SK-N-SH treated with all-trans-retinoic acid at 6 μM for 48 hours (cell line): ENCODE results near the gene REV3L.

Experiments used
- BACH2 ChIP-seq: fragments of 250-450 bp; sonication (Bioruptor Pico); IDR thresholded peaks from 2 replicates; pipeline ENCODE4 v1.9.0; 2021; ENCODE audit warnings: mild to moderate bottlenecking, borderline replicate concordance
- CSDC2 ChIP-seq: fragments of 250-450 bp; sonication (Bioruptor Pico); IDR thresholded peaks from 2 replicates; pipeline ENCODE4 v1.5.0; 2020; ENCODE audit warnings: mild to moderate bottlenecking, moderate library complexity
- PATZ1 ChIP-seq: fragments of 250-450 bp; sonication (Bioruptor Pico); IDR thresholded peaks from 2 replicates; pipeline ENCODE4 v1.8.0; 2020; ENCODE audit warnings: mild to moderate bottlenecking, moderate library complexity, borderline replicate concordance
- PPARA ChIP-seq: fragments of 250-450 bp; sonication (Bioruptor Pico); IDR thresholded peaks from 2 replicates; pipeline ENCODE4 v1.5.0; 2020; ENCODE audit warnings: mild to moderate bottlenecking, borderline replicate concordance
- SNAI2 ChIP-seq: fragments of 250-450 bp; sonication (Bioruptor Pico); IDR thresholded peaks from 2 replicates; pipeline ENCODE4 v1.5.0; 2020; ENCODE audit warnings: mild to moderate bottlenecking, moderate library complexity
- TOX ChIP-seq: fragments of 250-450 bp; sonication (Bioruptor Pico); IDR thresholded peaks from 2 replicates; pipeline ENCODE4 v1.8.0; 2021; ENCODE audit warnings: mild to moderate bottlenecking, moderate library complexity, borderline replicate concordance
- ZC3H10 ChIP-seq: fragments of 250-450 bp; sonication (Bioruptor Pico); IDR thresholded peaks from 2 replicates; pipeline ENCODE4 v1.5.1; 2021; ENCODE audit warnings: mild to moderate bottlenecking, moderate library complexity
- ZFP3 ChIP-seq: fragments of 250-450 bp; sonication (Bioruptor Pico); IDR thresholded peaks from 2 replicates; pipeline ENCODE4 v1.5.0; 2020; ENCODE audit warnings: mild to moderate bottlenecking, moderate library complexity
- ZFP30 ChIP-seq: fragments of 450-650 bp; formaldehyde crosslinking; IDR thresholded peaks from 2 replicates; pipeline ENCODE4 v1.5.0; 2022; ENCODE audit warnings: mild to moderate bottlenecking, moderate library complexity
- ZNF70 ChIP-seq: fragments of 450-650 bp; formaldehyde crosslinking; IDR thresholded peaks from 2 replicates; pipeline ENCODE4 v1.5.0; 2020; ENCODE audit warnings: mild to moderate bottlenecking, moderate library complexity
- ZNF8 ChIP-seq: fragments of 450-650 bp; formaldehyde crosslinking; IDR thresholded peaks from 2 replicates; pipeline ENCODE4 v1.5.0; 2020; ENCODE audit warnings: mild to moderate bottlenecking, moderate library complexity
- TF ChIP-seq, protein P1 (sequence below): fragments of 250-450 bp; sonication (Bioruptor Pico); IDR thresholded peaks from 2 replicates; pipeline ENCODE4 v1.8.0; 2021; ENCODE audit warnings: low read depth, mild to moderate bottlenecking, moderate library complexity, borderline replicate concordance

GRCh38 chr6:111530667-111531066 lies 47.6 kb upstream of the REV3L start:
- no peak for TF ChIP-seq PPARA
- no peak for TF ChIP-seq ZFP3 (CRISPR knock-in tag)
- no peak for TF ChIP-seq PATZ1 (CRISPR knock-in tag)
- TF ChIP-seq ZNF8, result no peak
- no peak for TF ChIP-seq BACH2 (CRISPR knock-in tag)
- TF ChIP-seq ZC3H10 (CRISPR knock-in tag), result no peak
- no peak for TF ChIP-seq ZNF70 (CRISPR knock-in tag)
- no peak for TF ChIP-seq TOX (CRISPR knock-in tag)
- no peak for TF ChIP-seq ZFP30 (CRISPR knock-in tag)
- TF ChIP-seq, protein P1, sequence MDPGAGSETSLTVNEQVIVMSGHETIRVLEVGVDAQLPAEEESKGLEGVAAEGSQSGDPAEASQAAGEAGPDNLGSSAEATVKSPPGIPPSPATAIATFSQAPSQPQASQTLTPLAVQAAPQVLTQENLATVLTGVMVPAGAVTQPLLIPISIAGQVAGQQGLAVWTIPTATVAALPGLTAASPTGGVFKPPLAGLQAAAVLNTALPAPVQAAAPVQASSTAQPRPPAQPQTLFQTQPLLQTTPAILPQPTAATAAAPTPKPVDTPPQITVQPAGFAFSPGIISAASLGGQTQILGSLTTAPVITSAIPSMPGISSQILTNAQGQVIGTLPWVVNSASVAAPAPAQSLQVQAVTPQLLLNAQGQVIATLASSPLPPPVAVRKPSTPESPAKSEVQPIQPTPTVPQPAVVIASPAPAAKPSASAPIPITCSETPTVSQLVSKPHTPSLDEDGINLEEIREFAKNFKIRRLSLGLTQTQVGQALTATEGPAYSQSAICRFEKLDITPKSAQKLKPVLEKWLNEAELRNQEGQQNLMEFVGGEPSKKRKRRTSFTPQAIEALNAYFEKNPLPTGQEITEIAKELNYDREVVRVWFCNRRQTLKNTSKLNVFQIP (CRISPR knock-in tag), result no peak
- TF ChIP-seq CSDC2 (CRISPR knock-in tag), result no peak
- no peak for TF ChIP-seq SNAI2
